ENCODE data around the gene ASTN1.

The ASTN1 gene

GRCh38 chr1:176869577-176869976, 294.9 kb downstream of the ASTN1 start:
- DNase-seq: no peak

- DNase-seq: no peak
Observed at GRCh38 chr1:176866011-176866714, 298.3 kb downstream of the ASTN1 start.

GRCh38 chr1:176864211-176864610, 300.3 kb downstream of the ASTN1 start:
- DNase-seq: no peak

- DNase-seq: no peak
Observed at GRCh38 chr1:176863613-176864012, 300.9 kb downstream of the ASTN1 start.

- DNase-seq: no peak
Observed at GRCh38 chr1:176858433-176858916, 306.0 kb downstream of the ASTN1 start.

GRCh38 chr1:176857632-176858031, 306.9 kb downstream of the ASTN1 start:
- no peak for DNase-seq

- DNase-seq: no peak
Observed at GRCh38 chr1:176854758-176855745, 309.5 kb downstream of the ASTN1 start.

- no peak for DNase-seq
Observed at GRCh38 chr1:176854121-176854520, 310.4 kb downstream of the ASTN1 start.

GRCh38 chr1:176853503-176853902, 311.0 kb downstream of the ASTN1 start:
- DNase-seq: no peak

- no peak for DNase-seq
Observed at GRCh38 chr1:176852124-176852523, 312.4 kb downstream of the ASTN1 start.

GRCh38 chr1:176850871-176851270, 313.6 kb downstream of the ASTN1 start:
- DNase-seq: no peak

GRCh38 chr1:176849281-176849680, 315.2 kb downstream of the ASTN1 start:
- no peak for DNase-seq

- DNase-seq: no peak
Observed at GRCh38 chr1:176847052-176847451, 317.5 kb downstream of the ASTN1 start.

- DNase-seq: peak; percentile 2
Observed at GRCh38 chr1:176843352-176844297, 320.9 kb downstream of the ASTN1 start.

- no peak for DNase-seq
Observed at GRCh38 chr1:176841238-176841637, 323.3 kb downstream of the ASTN1 start.

- no peak for DNase-seq
Observed at GRCh38 chr1:176839216-176839615, 325.3 kb downstream of the ASTN1 start.

GRCh38 chr1:176838276-176838995, 326.1 kb downstream of the ASTN1 start:
- DNase-seq: no peak

- no peak for DNase-seq
Observed at GRCh38 chr1:176837708-176838107, 326.8 kb downstream of the ASTN1 start.

- DNase-seq: no peak
Observed at GRCh38 chr1:176831150-176831549, 333.4 kb downstream of the ASTN1 start.

- no peak for DNase-seq
Observed at GRCh38 chr1:176829261-176829660, 335.3 kb downstream of the ASTN1 start.

- DNase-seq: no peak
Observed at GRCh38 chr1:176826265-176826664, 338.2 kb downstream of the ASTN1 start.

Data from activated CD4-positive, alpha-beta T cell treated with anti-CD3 and anti-CD28 coated beads for 48 hours (primary cell).